BLaER1 (cell line): ENCODE results near the gene SULF2.

Experiments
- H3K27ac ChIP-seq: shearing (Covaris generic); formaldehyde crosslinking; 2 replicates; pipeline ENCODE4 v1.8.1; 2022
- H3K27me3 ChIP-seq: shearing (Covaris generic); formaldehyde crosslinking; 2 replicates; pipeline ENCODE4 v1.8.1; 2022
- H3K36me3 ChIP-seq: shearing (Covaris generic); formaldehyde crosslinking; 2 replicates; pipeline ENCODE4 v1.8.1; 2022
- H3K4me1 ChIP-seq: shearing (Covaris generic); formaldehyde crosslinking; 2 replicates; pipeline ENCODE4 v1.8.1; 2022
- H3K4me2 ChIP-seq: shearing (Covaris generic); formaldehyde crosslinking; 2 replicates; pipeline ENCODE4 v1.8.1; 2022
- H3K4me3 ChIP-seq: shearing (Covaris generic); formaldehyde crosslinking; 2 replicates; pipeline ENCODE4 v1.8.1; 2022
- H3K9ac ChIP-seq: shearing (Covaris generic); formaldehyde crosslinking; 2 replicates; pipeline ENCODE4 v1.8.1; 2022
- H3K9me3 ChIP-seq: shearing (Covaris generic); formaldehyde crosslinking; 2 replicates; pipeline ENCODE4 v1.8.1; 2022
- H4K20me1 ChIP-seq: shearing (Covaris generic); formaldehyde crosslinking; 2 replicates; pipeline ENCODE4 v1.8.1; 2022
- Cebpa-rat ChIP-seq: shearing (Covaris generic); IDR thresholded peaks from 2 replicates; pipeline ENCODE4 v1.8.1; 2022

Gene SULF2

DNA sequence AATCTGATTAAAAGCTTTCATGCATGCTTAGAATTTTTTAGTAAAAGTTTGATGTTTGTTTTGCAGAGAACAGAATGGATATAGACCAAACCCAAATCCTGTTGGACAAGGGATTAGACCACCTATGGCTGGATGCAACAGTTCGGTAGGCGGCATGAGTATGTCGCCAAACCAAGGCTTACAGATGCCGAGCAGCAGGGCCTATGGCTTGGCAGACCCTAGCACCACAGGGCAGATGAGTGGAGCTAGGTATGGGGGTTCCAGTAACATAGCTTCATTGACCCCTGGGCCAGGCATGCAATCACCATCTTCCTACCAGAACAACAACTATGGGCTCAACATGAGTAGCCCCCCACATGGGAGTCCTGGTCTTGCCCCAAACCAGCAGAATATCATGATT lies 150.0 kb downstream of the SULF2 start:
- no peaks in the 10 kb centered on the region for H3K4me1 ChIP-seq
- no peak overlapping the region for H3K4me3 ChIP-seq
- no peaks in the 10 kb centered on the region for H4K20me1 ChIP-seq
- no peak for TF ChIP-seq Cebpa-rat
- no peaks in the 10 kb centered on the region for H3K27me3 ChIP-seq
- H3K36me3 ChIP-seq: peaks cover 97% of the 10 kb centered on the region
- H3K9me3 ChIP-seq: no peaks in the 10 kb centered on the region
- H3K4me2 ChIP-seq: no peak overlapping the region
- no peak overlapping the region for H3K9ac ChIP-seq
- no peak overlapping the region for H3K27ac ChIP-seq

DNA sequence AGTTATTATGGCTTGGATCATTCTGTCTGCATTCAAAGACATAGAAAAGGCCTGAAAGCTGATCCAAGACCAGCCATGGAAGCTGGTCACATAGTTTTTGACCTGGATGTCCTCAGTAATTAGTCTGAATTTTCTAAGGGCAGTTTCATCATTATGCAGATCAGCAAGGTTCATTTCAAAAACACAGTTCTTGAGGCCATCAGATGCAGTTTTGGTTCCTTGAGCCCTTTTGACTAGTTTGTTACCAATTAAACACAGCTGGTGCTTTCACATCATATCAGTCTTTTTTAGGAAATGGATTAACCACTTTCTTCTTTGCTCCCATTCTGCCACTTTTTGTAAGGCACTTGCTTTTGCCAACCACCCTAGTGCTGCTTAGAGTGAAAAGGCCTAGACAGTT lies 154.2 kb downstream of the SULF2 start:
- TF ChIP-seq Cebpa-rat: no peak
- H4K20me1 ChIP-seq: no peaks in the 10 kb centered on the region
- H3K4me2 ChIP-seq: no peak overlapping the region
- H3K9ac ChIP-seq: no peak overlapping the region
- H3K27ac ChIP-seq: no peak overlapping the region
- H3K4me3 ChIP-seq: no peak overlapping the region
- no peaks in the 10 kb centered on the region for H3K4me1 ChIP-seq
- H3K27me3 ChIP-seq: no peaks in the 10 kb centered on the region
- no peaks in the 10 kb centered on the region for H3K9me3 ChIP-seq
- H3K36me3 ChIP-seq: peaks cover 91% of the 10 kb centered on the region

DNA sequence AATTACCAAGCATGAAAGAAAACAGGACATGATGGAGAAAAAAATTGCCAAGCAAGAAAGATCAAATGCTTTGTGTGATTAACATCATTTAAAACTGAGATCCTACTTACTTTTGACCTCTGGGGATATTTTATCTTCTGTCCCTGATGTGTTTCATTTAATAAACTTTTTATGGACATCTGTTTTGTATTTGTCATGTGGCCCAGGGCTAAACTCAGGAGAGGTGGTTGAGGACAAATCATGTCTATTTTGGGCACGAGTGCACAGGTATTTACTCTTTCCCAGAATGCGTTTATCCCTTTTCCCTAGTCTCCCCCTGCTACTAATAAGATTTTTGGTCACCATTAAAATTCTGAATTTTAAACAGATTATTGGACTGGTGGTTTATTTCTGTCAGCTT lies 155.4 kb downstream of the SULF2 start:
- Histone ChIP-seq H3K9me3 (no peaks in the 10 kb centered on the region), H4K20me1 (no peaks in the 10 kb centered on the region), H3K4me1 (no peaks in the 10 kb centered on the region), H3K27ac (no peak overlapping the region), H3K9ac (no peak overlapping the region), H3K27me3 (no peaks in the 10 kb centered on the region), H3K4me3 (no peak overlapping the region), H3K4me2 (no peak overlapping the region), H3K36me3 (peaks cover 91% of the 10 kb centered on the region)
- no peak for TF ChIP-seq Cebpa-rat

DNA sequence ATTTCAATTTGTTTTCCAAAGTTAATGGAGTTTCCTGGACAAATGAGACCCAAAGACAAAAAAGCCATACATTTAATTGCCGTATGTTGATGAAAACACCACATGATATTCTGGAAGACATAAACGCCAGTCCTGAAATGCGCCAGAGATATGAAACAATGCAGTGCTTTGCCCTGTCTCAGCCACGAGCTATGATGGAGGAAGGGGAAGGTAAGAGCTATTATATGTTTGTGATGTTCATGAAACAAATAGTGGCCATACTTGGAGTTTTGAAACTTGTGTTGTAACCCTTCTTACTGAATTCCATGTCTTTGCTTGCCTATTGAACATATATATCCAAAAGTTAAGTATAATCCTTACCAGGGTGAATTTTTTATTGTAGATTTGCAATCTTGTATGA lies 157.7 kb downstream of the SULF2 start:
- H3K4me3 ChIP-seq: no peak overlapping the region
- no peaks in the 10 kb centered on the region for H4K20me1 ChIP-seq
- no peak overlapping the region for H3K27ac ChIP-seq
- peaks cover 90% of the 10 kb centered on the region for H3K36me3 ChIP-seq
- no peak for TF ChIP-seq Cebpa-rat
- H3K9me3 ChIP-seq: no peaks in the 10 kb centered on the region
- H3K27me3 ChIP-seq: no peaks in the 10 kb centered on the region
- no peaks in the 10 kb centered on the region for H3K4me1 ChIP-seq
- H3K9ac ChIP-seq: no peak overlapping the region
- no peak overlapping the region for H3K4me2 ChIP-seq

DNA sequence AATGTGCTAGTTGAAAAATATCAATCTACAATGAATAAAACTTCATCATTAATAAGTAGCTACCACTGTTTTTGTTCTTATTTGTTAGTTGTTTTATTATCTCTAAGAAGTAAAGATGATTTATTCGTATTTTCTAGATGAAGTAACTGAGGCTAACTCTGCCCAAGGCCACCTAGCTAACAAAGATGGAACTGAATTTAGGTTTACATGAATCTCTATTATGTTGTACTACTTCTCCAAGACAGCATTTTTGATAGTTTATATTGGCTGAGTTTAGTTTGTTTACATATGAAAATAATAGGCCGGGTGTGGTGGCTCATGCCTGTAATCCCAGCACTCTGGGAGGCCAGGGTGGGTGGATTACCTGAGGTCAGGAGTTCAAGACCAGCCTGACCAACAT lies 162.1 kb downstream of the SULF2 start:
- H3K4me2 ChIP-seq: no peak overlapping the region
- TF ChIP-seq Cebpa-rat: no peak
- no peaks in the 10 kb centered on the region for H3K27me3 ChIP-seq
- no peak overlapping the region for H3K27ac ChIP-seq
- H3K9me3 ChIP-seq: no peaks in the 10 kb centered on the region
- no peak overlapping the region for H3K9ac ChIP-seq
- peaks cover 58% of the 10 kb centered on the region for H3K36me3 ChIP-seq
- H3K4me1 ChIP-seq: peaks cover 11% of the 10 kb centered on the region
- H3K4me3 ChIP-seq: no peak overlapping the region
- H4K20me1 ChIP-seq: peaks cover 18% of the 10 kb centered on the region

DNA sequence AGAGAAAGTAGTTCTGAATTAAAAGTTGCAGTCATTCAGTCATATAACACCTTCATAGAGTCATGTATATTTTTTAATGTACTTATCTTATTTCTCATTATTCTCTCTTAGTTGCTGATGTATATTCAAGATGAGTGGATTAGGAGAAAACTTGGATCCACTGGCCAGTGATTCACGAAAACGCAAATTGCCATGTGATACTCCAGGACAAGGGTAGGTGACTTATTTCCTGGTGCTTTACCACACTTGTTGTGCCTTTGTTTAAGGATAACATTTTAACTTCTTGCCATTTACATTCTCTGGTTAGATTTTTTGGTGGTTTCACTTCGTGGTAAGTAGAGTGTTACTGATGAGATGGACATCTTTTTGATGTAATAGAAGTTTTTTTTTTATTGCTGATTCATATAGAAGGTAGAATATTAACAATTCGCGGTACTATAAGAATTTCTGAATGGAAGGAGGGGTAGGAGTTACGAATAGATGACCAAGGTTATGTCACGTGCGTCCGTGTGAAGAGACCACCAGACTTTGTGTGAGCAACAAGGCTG lies 163.1 kb downstream of the SULF2 start:
- Histone ChIP-seq H3K9ac (no peak overlapping the region), H3K9me3 (no peaks in the 10 kb centered on the region), H3K4me3 (no peak overlapping the region), H3K4me2 (no peak overlapping the region), H3K4me1 (peaks cover 11% of the 10 kb centered on the region), H3K36me3 (peaks cover 49% of the 10 kb centered on the region), H3K27me3 (no peaks in the 10 kb centered on the region), H4K20me1 (peaks cover 18% of the 10 kb centered on the region), H3K27ac (no peak overlapping the region)
- no peak for TF ChIP-seq Cebpa-rat

DNA sequence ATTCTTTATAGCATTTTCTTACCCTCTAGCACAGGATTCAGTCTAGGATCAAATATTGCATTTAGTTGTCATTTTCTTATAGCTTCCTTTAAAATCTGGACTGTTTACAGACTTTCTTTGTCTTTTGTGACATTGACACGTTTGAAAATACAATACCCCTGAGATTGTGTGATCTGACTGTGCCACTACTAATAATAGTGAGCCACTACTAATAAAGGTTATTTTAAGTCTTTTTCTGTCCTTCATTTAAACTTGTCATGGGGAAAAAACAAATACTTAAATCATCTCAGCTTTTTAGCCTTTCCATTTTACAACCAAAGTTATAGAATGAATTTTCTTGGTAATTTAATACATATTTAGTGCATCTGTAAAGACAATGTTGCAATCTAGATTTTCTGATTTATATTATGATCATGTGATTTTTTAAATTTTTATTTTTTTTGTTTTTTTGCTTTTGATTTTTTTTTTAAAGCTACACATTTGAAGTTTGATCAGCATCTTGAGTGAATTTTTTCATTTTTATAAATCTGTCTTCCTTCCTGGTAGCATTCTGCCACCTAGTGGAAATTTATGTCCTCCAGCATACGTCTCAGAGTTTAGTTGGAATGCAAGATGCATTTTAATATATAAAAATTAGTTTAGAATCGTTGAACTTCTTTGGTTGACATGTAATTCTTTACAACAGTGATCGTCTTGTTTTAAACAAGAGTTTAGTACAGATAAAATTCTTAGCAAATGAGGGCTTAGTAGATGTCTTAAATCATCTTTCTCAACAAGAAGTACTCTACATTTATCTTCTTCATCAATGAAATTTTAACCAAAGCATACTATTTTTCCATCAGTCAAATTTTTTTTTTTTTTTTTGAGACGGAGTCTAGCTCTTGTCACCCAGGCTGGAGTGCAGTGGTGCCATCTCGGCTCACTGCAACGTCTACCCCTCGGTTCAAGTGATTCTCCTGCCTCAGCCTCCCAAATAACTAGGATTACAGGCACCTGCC lies 164.2 kb downstream of the SULF2 start:
- H3K9me3 ChIP-seq: no peaks in the 10 kb centered on the region
- H4K20me1 ChIP-seq: peaks cover 18% of the 10 kb centered on the region
- H3K9ac ChIP-seq: no peak overlapping the region
- H3K27me3 ChIP-seq: no peaks in the 10 kb centered on the region
- TF ChIP-seq Cebpa-rat: no peak
- H3K4me3 ChIP-seq: no peak overlapping the region
- H3K36me3 ChIP-seq: peaks cover 41% of the 10 kb centered on the region
- H3K4me1 ChIP-seq: peaks cover 17% of the 10 kb centered on the region
- H3K27ac ChIP-seq: no peak overlapping the region
- H3K4me2 ChIP-seq: peak overlapping the region; percentile 7; the same call in 1 of the 2 replicates

DNA sequence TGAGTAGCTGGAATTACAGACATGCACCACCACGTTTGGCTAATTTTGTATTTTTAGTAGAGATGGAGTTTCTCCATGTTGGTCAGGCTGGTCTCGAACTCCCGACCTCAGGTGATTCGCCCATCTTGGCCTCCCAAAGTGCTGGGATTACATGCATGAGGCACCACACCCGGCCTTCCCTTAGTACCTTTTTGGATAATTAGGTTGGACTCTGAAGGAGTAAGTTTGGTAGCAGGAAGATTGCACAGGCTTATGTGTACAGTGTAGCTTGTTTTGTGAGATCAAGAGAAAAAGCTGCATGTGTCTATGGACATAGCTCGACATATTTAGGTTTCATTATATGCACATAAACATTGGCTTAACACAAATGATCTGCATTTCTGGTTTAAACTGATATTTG lies 166.8 kb downstream of the SULF2 start:
- no peak overlapping the region for H3K9ac ChIP-seq
- H3K4me2 ChIP-seq: no peak overlapping the region
- no peak overlapping the region for H3K27ac ChIP-seq
- peaks cover 18% of the 10 kb centered on the region for H4K20me1 ChIP-seq
- no peaks in the 10 kb centered on the region for H3K27me3 ChIP-seq
- no peak for TF ChIP-seq Cebpa-rat
- no peak overlapping the region for H3K4me3 ChIP-seq
- H3K4me1 ChIP-seq: peaks cover 17% of the 10 kb centered on the region
- H3K36me3 ChIP-seq: peaks cover 14% of the 10 kb centered on the region
- H3K9me3 ChIP-seq: no peaks in the 10 kb centered on the region

DNA sequence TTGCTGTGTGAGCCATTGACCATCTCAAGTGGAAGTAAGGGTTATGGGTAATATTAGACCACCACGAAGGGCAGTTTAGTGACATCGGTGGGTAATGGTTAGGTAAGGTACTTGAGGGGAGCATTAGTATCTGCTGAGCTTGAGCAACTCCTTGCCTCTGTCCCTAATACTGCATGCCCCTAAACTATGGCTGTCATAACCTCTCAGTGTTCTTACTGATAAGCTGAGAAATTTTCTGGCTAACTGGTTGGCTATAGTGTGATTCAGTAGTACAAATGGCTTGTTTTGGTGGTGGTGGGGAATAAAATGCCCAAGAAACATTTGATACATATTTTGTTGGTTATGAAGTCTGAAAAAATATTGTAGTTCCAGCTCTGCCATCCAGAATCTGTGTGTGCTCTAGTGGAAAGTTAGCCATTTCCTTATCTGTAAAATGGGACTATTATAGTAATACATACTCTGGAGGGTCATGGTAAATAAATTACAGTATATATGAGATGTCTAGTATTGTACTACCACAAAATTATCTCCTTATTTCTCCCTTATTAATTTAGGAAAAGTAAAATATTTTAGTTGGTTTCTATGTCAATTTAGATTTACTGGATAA lies 170.5 kb downstream of the SULF2 start:
- Histone ChIP-seq H3K27ac (no peak overlapping the region), H4K20me1 (no peaks in the 10 kb centered on the region; the same call in 1 of the 2 replicates), H3K27me3 (no peaks in the 10 kb centered on the region), H3K9ac (no peak overlapping the region), H3K4me2 (no peak overlapping the region), H3K4me1 (peaks cover 25% of the 10 kb centered on the region), H3K4me3 (no peak overlapping the region), H3K36me3 (no peaks in the 10 kb centered on the region), H3K9me3 (no peaks in the 10 kb centered on the region)
- TF ChIP-seq Cebpa-rat: no peak

DNA sequence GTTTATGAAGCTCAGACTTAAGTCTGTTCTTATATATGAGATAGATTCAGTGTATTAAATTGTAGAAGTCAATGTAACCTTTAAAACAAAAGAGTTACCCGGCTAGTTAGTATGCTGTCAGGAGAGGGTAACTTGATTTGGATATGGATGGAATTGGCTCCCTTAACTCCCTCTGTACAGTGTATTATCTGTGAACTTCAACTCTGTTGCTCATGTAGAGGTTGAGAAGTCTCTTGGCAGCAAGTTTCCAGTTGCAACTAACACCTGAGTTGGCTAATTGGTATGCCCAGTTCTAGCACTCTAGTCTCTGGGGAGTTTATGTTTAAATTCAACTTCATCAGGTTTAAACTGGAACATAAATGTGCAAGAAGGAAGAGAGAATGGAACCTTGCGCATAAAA lies 172.6 kb downstream of the SULF2 start:
- no peak overlapping the region for H3K27ac ChIP-seq
- H3K9ac ChIP-seq: no peak overlapping the region
- H4K20me1 ChIP-seq: no peaks in the 10 kb centered on the region; the same call in 1 of the 2 replicates
- H3K4me1 ChIP-seq: peaks cover 26% of the 10 kb centered on the region
- no peak overlapping the region for H3K4me3 ChIP-seq
- H3K27me3 ChIP-seq: no peaks in the 10 kb centered on the region
- no peak overlapping the region for H3K4me2 ChIP-seq
- no peak for TF ChIP-seq Cebpa-rat
- H3K9me3 ChIP-seq: no peaks in the 10 kb centered on the region
- H3K36me3 ChIP-seq: peaks cover 6% of the 10 kb centered on the region; the same call in 1 of the 2 replicates
